GM12875 (cell line): ENCODE data around the gene PM20D2.

Experiments
- H3K4me3 ChIP-seq: one replicate; pipeline ENCODE4 v1.5.1; 2011; ENCODE audit warnings: low read depth, low read length, control low read depth
- TF ChIP-seq, protein P1 (sequence below): IDR thresholded peaks from 2 replicates; pipeline ENCODE4 v1.5.1; 2011; ENCODE audit warnings: low read depth, mild to moderate bottlenecking, control low read depth, inconsistent platforms, low read length, moderate library complexity, borderline replicate concordance; ENCODE audit not compliant: insufficient read depth

PM20D2 gene

DNA sequence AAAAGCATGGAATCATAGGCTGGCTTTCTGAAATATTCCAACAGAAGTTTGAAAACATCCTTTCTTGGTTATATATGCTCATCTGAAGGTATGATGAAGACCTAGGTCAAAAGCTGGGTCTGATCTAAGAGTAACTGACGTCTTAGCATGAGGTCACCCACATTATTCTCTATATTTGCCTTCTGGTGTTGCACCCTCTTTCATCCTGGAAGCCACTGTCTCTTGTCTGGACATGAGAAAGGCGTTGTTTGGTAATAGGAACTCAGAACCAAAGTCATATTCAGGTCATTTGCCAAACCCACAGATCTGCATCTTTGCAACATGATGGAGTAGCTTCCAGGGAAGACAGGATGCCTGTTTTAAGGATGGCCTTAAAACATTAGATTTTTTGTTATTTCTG lies 53.7 kb downstream of the PM20D2 start:
- no peak overlapping the region for H3K4me3 ChIP-seq
- TF ChIP-seq, protein P1, sequence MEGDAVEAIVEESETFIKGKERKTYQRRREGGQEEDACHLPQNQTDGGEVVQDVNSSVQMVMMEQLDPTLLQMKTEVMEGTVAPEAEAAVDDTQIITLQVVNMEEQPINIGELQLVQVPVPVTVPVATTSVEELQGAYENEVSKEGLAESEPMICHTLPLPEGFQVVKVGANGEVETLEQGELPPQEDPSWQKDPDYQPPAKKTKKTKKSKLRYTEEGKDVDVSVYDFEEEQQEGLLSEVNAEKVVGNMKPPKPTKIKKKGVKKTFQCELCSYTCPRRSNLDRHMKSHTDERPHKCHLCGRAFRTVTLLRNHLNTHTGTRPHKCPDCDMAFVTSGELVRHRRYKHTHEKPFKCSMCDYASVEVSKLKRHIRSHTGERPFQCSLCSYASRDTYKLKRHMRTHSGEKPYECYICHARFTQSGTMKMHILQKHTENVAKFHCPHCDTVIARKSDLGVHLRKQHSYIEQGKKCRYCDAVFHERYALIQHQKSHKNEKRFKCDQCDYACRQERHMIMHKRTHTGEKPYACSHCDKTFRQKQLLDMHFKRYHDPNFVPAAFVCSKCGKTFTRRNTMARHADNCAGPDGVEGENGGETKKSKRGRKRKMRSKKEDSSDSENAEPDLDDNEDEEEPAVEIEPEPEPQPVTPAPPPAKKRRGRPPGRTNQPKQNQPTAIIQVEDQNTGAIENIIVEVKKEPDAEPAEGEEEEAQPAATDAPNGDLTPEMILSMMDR, result no peak

DNA sequence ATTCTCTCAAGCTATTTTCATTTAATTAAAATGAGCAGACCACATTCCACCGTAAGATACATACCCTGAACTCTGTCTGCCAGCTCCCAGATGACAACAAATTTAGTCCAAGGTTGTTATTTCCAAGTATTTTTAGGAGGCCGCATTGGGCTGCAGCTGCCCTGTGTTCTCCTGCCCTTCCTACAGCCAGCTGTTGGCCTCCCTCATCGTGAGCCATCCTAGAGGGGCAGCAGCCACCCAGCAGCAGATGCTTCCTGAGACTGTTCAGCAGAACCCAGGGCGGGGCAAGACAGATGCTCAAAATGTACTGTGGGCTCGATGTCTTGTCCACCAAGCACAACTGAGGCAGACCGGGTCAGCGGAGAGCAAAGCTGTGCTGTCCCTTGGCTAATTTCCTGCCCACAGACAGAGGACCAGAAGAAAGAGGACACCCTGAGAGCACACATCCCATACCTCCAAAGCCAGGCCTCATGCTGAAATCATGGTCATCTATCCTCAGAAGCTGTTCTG lies 54.9 kb downstream of the PM20D2 start:
- TF ChIP-seq, protein P1, result no peak

DNA sequence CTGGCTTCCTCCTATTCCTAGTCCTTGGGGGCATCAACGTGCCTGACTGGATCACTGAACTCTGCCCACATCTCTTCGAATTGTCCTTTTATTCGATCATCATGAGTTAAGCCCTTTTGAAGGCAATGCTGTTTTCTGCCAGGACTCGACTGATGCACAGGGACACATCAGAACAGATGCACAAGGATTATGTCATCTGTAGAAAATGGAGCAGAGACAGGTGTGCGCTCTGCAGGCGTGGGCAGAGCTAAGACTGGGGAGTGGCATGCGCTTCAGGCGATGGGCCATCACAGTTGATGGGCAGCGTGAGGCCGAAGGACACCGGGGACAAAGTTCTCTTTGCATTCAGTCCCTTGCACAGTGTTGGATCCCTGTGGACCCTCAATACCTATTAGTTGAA lies 58.2 kb downstream of the PM20D2 start:
- TF ChIP-seq, protein P1, result no peak
- no peak overlapping the region for H3K4me3 ChIP-seq

More for the DNA sequence above, 54.9 kb downstream of the PM20D2 start:
- H3K4me3 ChIP-seq, result no peak overlapping the region

DNA sequence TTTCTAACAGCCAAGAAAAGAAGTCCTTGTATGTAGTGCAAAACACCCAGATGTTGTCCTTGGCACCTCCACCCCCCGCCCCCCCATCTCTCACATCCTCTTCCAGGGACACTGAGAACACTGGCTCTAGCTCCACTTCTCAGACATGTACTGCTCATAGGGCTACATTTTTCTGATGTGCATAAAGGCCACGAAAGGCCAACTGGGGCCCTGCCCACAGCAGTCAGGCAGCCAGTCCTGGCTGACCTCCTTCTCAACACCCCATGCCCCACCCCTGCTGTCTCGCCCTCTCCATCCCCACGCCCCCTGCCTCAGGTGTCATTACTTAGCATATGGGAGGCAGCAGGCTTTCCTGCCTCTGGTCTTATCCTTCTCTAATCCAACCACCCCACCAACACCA lies 60.0 kb downstream of the PM20D2 start:
- H3K4me3 ChIP-seq, result no peak overlapping the region
- TF ChIP-seq, protein P1, result no peak

DNA sequence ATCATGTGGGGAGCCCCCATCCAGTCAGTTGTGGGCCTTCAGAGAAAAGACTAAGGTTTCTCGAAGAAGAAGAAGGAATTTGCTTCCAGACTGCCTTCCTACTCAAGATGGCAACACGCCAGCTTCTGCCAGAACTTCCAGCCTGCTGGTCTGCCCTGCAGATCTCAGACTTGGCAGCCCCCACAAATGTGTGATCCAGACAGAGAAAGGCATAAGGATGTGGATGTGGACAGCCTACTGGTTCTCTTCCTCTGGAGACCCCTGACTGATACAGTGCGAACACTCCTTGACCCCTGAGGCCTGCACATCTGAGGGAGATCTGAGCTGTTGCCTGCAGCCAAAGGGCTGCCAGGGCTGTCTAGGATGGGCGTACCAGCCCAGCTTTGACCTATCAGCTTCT lies 62.7 kb downstream of the PM20D2 start:
- no peak overlapping the region for H3K4me3 ChIP-seq
- TF ChIP-seq, protein P1, result no peak

DNA sequence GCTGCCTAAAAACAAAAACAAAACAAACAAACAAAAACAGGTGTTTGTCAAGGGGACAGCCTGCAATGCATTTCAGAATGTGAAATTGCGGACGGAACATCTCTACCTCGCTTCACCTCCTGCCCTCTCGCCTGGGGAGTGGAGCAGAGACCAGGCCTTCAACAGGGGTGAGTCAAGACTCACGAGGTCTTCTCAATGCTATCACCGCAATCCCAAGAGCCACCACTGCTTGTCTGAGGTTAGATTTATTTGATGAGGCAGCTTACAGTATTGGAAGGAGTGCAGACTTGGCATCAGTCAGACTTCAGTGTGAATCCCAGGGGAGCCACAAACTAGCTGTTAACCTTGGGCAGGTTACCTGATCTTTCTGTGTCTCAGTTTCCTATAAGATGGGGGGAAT lies 63.6 kb downstream of the PM20D2 start:
- no peak overlapping the region for H3K4me3 ChIP-seq
- TF ChIP-seq, protein P1, result no peak

DNA sequence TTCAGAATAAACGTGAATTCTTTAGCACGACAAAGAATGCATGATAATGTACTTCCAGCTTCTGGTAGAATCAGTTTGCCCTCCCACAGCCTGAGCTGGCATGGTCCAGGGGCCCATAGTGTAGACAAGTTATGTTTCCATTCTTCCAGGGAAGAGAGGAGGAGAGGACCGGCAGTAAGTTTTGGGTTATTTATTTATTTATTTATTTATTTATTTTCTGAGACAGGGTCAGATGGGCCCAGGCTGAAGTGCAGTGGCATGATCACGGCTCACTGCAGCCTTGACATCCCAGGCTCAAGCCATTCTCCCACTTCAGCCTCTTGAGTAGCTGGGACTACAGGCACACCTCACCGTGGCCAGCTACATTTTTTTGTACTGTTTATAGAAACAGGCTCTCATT lies 66.6 kb downstream of the PM20D2 start:
- TF ChIP-seq, protein P1, result no peak
- H3K4me3 ChIP-seq, result no peak overlapping the region
